ENCODE results near the gene CPN2. TPM values are rescaled to one million over a fixed set of nuclear protein-coding genes. Genes with fewer than 3 reads are reported as not detected.

The CPN2 gene
- total RNA-seq, 1 donor from 2014 or later, result 2.4 TPM

DNA sequence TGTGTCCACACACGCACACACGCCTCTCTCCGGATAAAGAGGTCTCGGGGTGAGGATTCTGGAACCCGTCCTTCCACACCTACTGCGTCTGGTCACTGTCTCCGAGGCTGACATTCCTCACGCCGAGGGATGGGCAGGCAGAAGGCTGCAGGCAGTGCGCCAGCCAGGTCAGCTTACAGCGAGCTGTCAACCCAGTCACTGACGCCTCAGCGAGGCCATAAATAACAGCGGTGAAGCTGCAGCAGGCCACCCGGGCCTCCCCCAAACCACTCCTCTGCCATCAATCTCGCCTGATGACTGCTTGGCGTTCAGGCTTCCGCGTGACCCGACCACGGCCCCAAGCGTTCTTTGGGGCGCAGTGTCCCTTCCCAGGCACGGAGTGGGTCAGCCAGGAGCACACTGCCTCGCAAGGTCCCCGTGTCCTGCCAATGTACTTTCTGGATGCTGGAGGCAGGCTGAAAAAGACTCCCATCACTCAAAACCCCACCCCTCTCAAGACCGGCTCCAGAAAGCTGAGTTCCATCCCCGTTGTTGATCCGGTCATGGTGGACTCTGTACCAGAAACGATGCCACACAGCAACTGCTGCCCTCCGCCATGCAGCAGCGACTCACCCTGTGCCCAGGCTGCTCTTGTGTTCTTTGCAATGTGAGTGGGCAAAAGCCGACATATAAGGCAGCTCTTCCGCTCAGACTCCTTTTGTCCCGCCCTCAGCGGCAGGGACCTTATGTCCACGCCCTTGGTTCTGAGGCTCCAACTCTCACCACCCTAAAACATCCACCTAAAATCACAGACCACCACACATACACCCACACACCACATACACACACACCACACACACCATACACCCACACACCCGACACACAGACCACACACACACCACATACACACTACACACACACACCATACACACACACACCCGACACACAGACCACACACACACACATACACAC is 27.1 kb downstream of the CPN2 start:
- Histone ChIP-seq H3K4me3 (peak overlapping the region; percentile 57), H3K27ac (replicated peaks) (peak overlapping the region; percentile 94), H3K4me1 (peaks cover 13% of the 10 kb centered on the region), H3K9me3 (replicated peaks) (peaks cover 8% of the 10 kb centered on the region), H3K36me3 (peaks cover 1% of the 10 kb centered on the region), H3K27me3 (ENCODE audit: low read depth) (peaks cover 50% of the 10 kb centered on the region)
- TF ChIP-seq, protein P1, sequence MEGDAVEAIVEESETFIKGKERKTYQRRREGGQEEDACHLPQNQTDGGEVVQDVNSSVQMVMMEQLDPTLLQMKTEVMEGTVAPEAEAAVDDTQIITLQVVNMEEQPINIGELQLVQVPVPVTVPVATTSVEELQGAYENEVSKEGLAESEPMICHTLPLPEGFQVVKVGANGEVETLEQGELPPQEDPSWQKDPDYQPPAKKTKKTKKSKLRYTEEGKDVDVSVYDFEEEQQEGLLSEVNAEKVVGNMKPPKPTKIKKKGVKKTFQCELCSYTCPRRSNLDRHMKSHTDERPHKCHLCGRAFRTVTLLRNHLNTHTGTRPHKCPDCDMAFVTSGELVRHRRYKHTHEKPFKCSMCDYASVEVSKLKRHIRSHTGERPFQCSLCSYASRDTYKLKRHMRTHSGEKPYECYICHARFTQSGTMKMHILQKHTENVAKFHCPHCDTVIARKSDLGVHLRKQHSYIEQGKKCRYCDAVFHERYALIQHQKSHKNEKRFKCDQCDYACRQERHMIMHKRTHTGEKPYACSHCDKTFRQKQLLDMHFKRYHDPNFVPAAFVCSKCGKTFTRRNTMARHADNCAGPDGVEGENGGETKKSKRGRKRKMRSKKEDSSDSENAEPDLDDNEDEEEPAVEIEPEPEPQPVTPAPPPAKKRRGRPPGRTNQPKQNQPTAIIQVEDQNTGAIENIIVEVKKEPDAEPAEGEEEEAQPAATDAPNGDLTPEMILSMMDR (IDR thresholded peaks at IDR 0.05; ENCODE audit: borderline replicate concordance), result no peak
- peak; percentile 89 for DNase-seq
- intact Hi-C loops (cut with micrococcal nuclease), result no loop called here

DNA sequence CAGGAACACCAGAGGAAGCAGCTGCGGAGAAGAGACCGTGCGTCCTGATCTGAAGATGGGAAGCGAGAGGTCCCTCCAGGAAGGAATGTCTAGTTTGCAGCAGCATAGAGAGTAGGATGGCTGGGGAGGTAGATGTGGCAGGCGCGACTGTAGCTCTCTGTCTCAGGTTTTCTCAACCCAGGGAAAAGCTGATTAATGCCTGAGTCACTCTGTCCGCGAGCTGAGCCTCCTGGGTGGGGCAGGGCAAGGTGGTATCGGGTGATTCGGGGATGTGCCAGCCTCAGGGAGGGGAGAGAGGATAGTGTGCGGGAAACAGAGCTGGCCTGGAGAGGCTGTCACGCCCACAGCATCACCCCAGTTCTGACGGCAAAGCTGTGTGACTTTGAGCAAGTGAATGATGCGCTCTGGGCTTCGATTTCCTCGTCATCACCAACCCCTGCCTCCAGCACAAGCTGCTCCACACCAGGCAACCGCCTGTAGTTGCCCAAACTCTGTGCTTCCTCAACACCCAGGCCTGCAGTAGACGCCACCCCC is 28.4 kb downstream of the CPN2 start:
- Histone ChIP-seq H3K36me3 (peaks cover 4% of the 10 kb centered on the region), H3K4me1 (peaks cover 13% of the 10 kb centered on the region), H3K27ac (replicated peaks) (no peak overlapping the region), H3K27me3 (ENCODE audit: low read depth) (peaks cover 50% of the 10 kb centered on the region), H3K4me3 (no peak overlapping the region), H3K9me3 (replicated peaks) (peaks cover 19% of the 10 kb centered on the region)
- TF ChIP-seq, protein P1 (IDR thresholded peaks at IDR 0.05; ENCODE audit: borderline replicate concordance), result no peak
- no peak for DNase-seq
- intact Hi-C loops (cut with micrococcal nuclease), result no loop called here

DNA sequence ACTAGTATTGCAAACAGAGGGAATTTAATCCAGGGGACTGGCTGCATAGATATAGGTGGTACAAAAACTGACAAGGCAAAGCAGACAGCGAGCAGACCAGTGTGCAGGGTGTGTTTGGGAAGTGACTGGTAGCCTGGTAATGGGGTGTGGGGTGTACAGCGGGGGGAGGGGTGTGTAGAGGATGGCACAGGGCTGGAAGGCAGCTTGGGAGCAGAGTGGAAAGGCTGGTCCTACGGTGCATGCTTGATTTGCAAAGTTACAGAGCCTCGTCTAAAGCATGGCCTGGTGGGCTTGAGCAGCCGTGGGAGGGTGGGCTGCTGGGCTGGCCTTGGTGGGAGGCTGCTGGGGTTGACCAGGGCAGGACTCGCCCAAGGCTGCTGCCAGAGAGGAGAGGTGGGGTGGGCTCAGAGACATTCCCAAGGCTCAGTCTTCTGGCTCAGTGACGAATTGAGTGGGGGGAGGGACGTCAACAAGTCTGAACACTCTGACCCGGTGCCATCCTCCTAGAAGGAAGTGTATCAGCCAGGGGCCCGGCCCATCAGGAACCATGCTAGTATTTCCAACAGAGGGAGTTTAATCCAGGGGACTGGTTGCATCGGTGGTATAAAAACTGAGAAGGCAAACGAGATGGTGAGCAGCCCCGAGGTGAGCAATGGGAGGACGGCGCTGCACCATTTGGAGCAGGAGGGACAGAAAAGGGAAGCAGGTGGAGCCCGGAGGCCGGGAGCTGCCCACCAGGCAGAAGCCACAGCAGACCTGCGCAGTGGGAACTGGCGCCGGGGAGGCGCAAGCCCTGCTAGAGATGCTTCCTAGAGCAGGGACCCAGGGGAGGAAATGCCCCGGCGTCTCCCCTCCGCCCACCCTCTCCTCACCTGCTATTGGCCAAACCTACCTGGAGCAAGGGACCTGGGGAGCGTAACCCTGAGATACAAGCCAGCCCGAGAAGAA is 29.2 kb downstream of the CPN2 start:
- Histone ChIP-seq H3K27ac (replicated peaks) (no peak overlapping the region), H3K27me3 (ENCODE audit: low read depth) (peaks cover 58% of the 10 kb centered on the region), H3K36me3 (peaks cover 4% of the 10 kb centered on the region), H3K9me3 (replicated peaks) (peaks cover 19% of the 10 kb centered on the region), H3K4me1 (peaks cover 13% of the 10 kb centered on the region), H3K4me3 (no peak overlapping the region)
- TF ChIP-seq, protein P1 (IDR thresholded peaks at IDR 0.05; ENCODE audit: borderline replicate concordance), result no peak
- intact Hi-C loops (cut with micrococcal nuclease), result no loop called here
- DNase-seq, result no peak

DNA sequence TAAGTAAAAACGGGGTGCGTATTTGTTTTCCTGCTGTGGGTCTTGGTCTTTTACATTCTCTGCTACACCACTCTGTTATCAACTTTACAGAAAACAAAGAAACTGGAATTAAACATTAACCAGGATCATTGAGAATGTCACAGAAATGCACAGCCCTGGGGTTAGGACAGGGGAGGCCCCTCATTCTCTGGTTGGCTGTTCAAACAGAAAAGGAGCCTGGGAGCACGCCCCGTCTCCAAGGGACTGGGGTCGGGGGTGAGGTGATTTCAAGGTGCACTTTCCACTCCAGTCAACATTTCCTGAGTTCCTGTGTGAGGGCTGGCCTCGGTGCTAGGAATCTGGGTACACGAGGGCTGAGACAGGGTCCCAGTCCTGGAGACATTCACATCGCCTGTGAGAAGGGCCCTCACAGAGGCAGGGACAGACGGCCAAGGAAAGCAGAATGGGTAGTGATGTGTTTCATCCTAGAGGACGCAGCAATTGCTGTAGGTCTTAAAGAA is 30.3 kb downstream of the CPN2 start:
- Histone ChIP-seq H3K27me3 (ENCODE audit: low read depth) (peaks cover 62% of the 10 kb centered on the region), H3K9me3 (replicated peaks) (peaks cover 19% of the 10 kb centered on the region), H3K36me3 (peaks cover 4% of the 10 kb centered on the region), H3K4me1 (peaks cover 19% of the 10 kb centered on the region), H3K27ac (replicated peaks) (no peak overlapping the region), H3K4me3 (no peak overlapping the region)
- no peak for DNase-seq
- TF ChIP-seq, protein P1 (IDR thresholded peaks at IDR 0.05; ENCODE audit: borderline replicate concordance), result no peak
- intact Hi-C loops (cut with micrococcal nuclease), result no loop called here

DNA sequence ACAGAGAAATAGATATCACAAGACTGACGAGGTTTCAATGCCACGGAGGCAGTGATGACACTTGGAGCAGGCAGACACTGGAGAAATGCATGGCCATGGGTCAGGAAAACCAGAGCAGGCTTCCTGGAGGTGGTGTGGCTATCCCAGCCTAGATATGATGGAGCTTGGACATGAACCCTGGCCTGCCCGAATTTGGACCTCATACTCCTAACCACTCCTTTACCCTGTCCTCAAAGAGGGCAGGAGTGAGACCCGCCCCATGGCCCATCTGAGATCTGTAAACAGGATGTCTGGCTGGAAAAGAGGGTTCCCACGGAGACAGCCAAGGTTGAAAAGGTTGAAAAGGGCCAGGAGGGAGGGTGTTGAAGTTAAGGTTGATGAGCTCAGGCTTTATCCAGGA is 31.0 kb downstream of the CPN2 start:
- H3K9me3 ChIP-seq (replicated peaks), result peaks cover 19% of the 10 kb centered on the region
- H3K4me1 ChIP-seq, result peaks cover 24% of the 10 kb centered on the region
- TF ChIP-seq, protein P1 (IDR thresholded peaks at IDR 0.05; ENCODE audit: borderline replicate concordance), result no peak
- H3K27ac ChIP-seq (replicated peaks), result no peak overlapping the region
- peaks cover 61% of the 10 kb centered on the region for H3K27me3 ChIP-seq (ENCODE audit: low read depth)
- no peak for DNase-seq
- H3K4me3 ChIP-seq, result no peak overlapping the region
- intact Hi-C loops (cut with micrococcal nuclease), result no loop called here
- peaks cover 4% of the 10 kb centered on the region for H3K36me3 ChIP-seq

Measured in left ventricle myocardium inferior (tissue), 1 donor.